Naive thymus-derived CD4-positive, alpha-beta T cell (primary cell): ENCODE results near the gene PPT2. TPM values are rescaled to one million over a fixed set of nuclear protein-coding genes. Genes with fewer than 3 reads are reported as not detected.
"Not testable (repeated sequence)": the region's sequence is repeated elsewhere in the genome, so short reads cannot be mapped to it uniquely, and the experiment has no call there.

Experiments
- ATAC-seq: fragments of 150-1000 bp; cut with Tn5 transposase; 2 replicates; pipeline ENCODE4 v1.10.0; 2021; ENCODE audit warnings: mild to moderate bottlenecking, moderate library complexity
- CTCF ChIA-PET: fragments of 350-600 bp; sonication (Branson Sonifier 250); formaldehyde crosslinking; loops from one replicate; lab custom pipeline; 2021; ENCODE audit warnings: antibody characterized with exemption; lab: Charles Lee
- POLR2A ChIA-PET: fragments of 350-600 bp; sonication (Branson Sonifier 250); formaldehyde crosslinking; loops from one replicate; lab custom pipeline; 2021; ENCODE audit warnings: antibody characterized with exemption, inconsistent platforms; lab: Charles Lee
- DNase-seq, 9 donors: peaks; one replicate each; pipeline versions ENCODE4 v3.0.0 to v3.0.0-alpha.2; 2020 to 2022; ENCODE audit warnings: mixed read lengths in 1 of 9
- H3K27ac ChIP-seq: one replicate; pipeline ENCODE4 v1.7.0; 2013; ENCODE audit warnings: mild to moderate bottlenecking, low read depth, low read length, moderate library complexity
- H3K27me3 ChIP-seq, 2 donors: one replicate each; pipeline ENCODE4 v1.7.0; 2013; ENCODE audit warnings: low read length in 2 of 2, mild to moderate bottlenecking in 2 of 2, moderate library complexity in 2 of 2; ENCODE audit not compliant: control insufficient read depth in 2 of 2, insufficient read depth in 2 of 2
- H3K36me3 ChIP-seq, 3 experiments: 1 replicate in 2 of 3; 2 replicates in 1 of 3; pipeline ENCODE4 v1.7.0; 2013; ENCODE audit warnings: low read length in 3 of 3, mild to moderate bottlenecking in 3 of 3, moderate library complexity in 1 of 3; ENCODE audit not compliant: insufficient read depth in 3 of 3, control insufficient read depth in 2 of 3
- H3K4me1 ChIP-seq, 2 donors: one replicate each; pipeline ENCODE4 v1.7.0; 2013; ENCODE audit warnings: low read length in 2 of 2, mild to moderate bottlenecking in 2 of 2, moderate library complexity in 1 of 2; ENCODE audit not compliant: control insufficient read depth in 2 of 2, insufficient read depth in 2 of 2
- H3K4me3 ChIP-seq: 2 replicates; pipeline ENCODE4 v1.7.0; 2013; ENCODE audit warnings: mild to moderate bottlenecking, low read length
- H3K9me3 ChIP-seq, 3 experiments: 1 replicate in 2 of 3; 2 replicates in 1 of 3; pipeline ENCODE4 v1.7.0; 2013; ENCODE audit warnings: low read length in 3 of 3; ENCODE audit not compliant: control insufficient read depth in 2 of 3
- H3K27ac Mint-ChIP-seq, 9 donors: one replicate each; pipeline ENCODE4 v1.8.0; 2020 to 2022; ENCODE audit warnings: mixed read lengths in 9 of 9, mild to moderate bottlenecking in 8 of 9, moderate library complexity in 5 of 9, inconsistent platforms in 2 of 9
- H3K27me3 Mint-ChIP-seq, 5 donors: one replicate each; pipeline ENCODE4 v1.8.0; 2021 to 2022; ENCODE audit warnings: mixed read lengths in 5 of 5, mild to moderate bottlenecking in 1 of 5
- H3K36me3 Mint-ChIP-seq, 5 donors: one replicate each; pipeline ENCODE4 v1.8.0; 2020 to 2022; ENCODE audit warnings: mixed read lengths in 5 of 5, mild to moderate bottlenecking in 3 of 5, inconsistent platforms in 1 of 5
- H3K4me1 Mint-ChIP-seq, 7 donors: one replicate each; pipeline ENCODE4 v1.8.0; 2020 to 2022; ENCODE audit warnings: mixed read lengths in 7 of 7, mild to moderate bottlenecking in 3 of 7, inconsistent platforms in 1 of 7
- H3K4me3 Mint-ChIP-seq, 10 donors: one replicate each; pipeline ENCODE4 v1.8.0; 2020 to 2022; ENCODE audit warnings: mild to moderate bottlenecking in 10 of 10, mixed read lengths in 10 of 10, moderate library complexity in 6 of 10, inconsistent platforms in 2 of 10
- H3K9me3 Mint-ChIP-seq, 11 donors: one replicate each; pipeline ENCODE4 v1.8.0; 2020 to 2022; ENCODE audit warnings: mixed read lengths in 11 of 11, mild to moderate bottlenecking in 4 of 11, inconsistent platforms in 1 of 11, moderate library complexity in 1 of 11
- intact Hi-C, 2 donors: fragments of 100-400 bp; cut with micrococcal nuclease; formaldehyde crosslinking; loops; one replicate each; pipeline ENCODE4 v1.15.1; 2023
- polyA plus RNA-seq, 2 donors: library from polyadenylated mRNA; unstranded; fragments of 300-500 nt; fragmentation: Illumina TruSeq; gene quantifications; one replicate each; pipeline ENCODE4 v1.2.3, GENCODE V29; 2021
- total RNA-seq, 6 experiments: library from RNA in 5 of 6; stranded (reverse) in 5 of 6; gene quantifications; 1 replicate in 5 of 6; 2 replicates in 1 of 6; pipeline ENCODE4 v1.2.3 and lab custom pipeline; 2021 to 2026

PPT2 gene
- total and polyA plus RNA-seq, 7 experiments from 2014 or later, result 11.8 to 21.9 (median 15.7) TPM

DNA sequence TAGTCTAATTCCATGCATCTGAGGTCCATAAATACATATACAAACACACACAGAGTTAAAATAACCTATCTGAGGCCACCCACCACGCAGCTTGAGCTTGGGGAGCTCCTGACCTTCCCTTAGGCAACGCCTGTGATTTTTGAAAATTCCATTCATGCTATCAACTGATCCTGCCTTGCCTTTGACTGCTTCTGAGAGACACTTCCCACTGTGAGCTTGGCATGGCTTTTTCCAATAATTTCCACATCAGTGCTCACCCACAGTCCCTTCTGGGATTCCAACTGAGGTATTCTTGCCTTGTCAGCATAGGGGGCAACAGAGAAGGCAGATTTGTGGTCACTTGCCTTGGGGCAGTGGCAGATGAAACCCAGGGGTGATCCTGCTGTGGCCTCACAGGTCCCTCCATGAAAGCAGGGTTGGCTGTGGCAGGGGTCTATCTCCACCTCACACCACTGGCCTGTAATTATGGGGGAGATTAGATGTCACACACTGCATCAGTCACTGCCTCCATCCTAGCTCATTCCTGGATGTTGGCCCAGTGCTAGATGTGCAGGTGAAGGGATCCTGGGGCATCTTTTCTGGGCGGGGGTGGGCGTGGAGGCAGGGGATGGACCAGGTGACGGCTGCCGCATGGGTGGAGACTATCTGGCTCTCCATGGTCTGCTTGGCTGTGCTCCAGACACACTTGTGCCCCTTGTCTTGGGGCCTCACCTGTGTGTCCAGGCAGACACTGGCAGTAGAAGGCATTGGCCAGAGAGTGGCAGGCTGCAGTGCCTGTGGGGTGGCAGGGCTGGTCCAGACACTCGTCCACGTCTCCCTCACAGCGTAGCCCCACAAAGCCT, 49.7 kb downstream of the PPT2 start:
- Histone ChIP-seq H3K36me3 (no peaks in the 10 kb centered on the region), H3K27me3 (no peaks in the 10 kb centered on the region), H3K4me1 (no peaks in the 10 kb centered on the region), H3K27ac (no peak overlapping the region), H3K4me3 (no peak overlapping the region), H3K9me3 (no peaks in the 10 kb centered on the region)
- Mint-ChIP-seq H3K4me1 (peaks cover 0 to 5% (median 0%) of the 10 kb centered on the region in 7 donors), H3K27me3 (peaks cover 0 to 22% (median 0%) of the 10 kb centered on the region in 5 donors), H3K4me3 (no peak overlapping the region), H3K9me3 (peaks cover 0 to 1% (median 0%) of the 10 kb centered on the region in 11 donors), H3K36me3 (no peaks in the 10 kb centered on the region), H3K27ac (peak overlapping the region in 1 of 9 donors; percentile 62)
- intact Hi-C loops, result no loop called here
- POLR2A ChIA-PET, result interaction anchor here (2.1 kb wide), 1 partner anchor 8 kb away, joined by 8 read pairs; no protein-coding TSS in a partner anchor
- CTCF ChIA-PET, result no interaction called here
- DNase-seq (no peak), ATAC-seq (no peak)

GRCh38 chr6:32204268-32204715, 50.4 kb downstream of the PPT2 start:
- peaks cover 0 to 1% (median 0%) of the 10 kb centered on the region in 11 donors for H3K9me3 Mint-ChIP-seq
- intact Hi-C loops, result no loop called here
- Histone ChIP-seq H3K27ac (no peak overlapping the region), H3K9me3 (no peaks in the 10 kb centered on the region), H3K4me1 (no peaks in the 10 kb centered on the region), H3K27me3 (no peaks in the 10 kb centered on the region), H3K4me3 (no peak overlapping the region), H3K36me3 (no peaks in the 10 kb centered on the region)
- no peak overlapping the region for H3K27ac Mint-ChIP-seq
- ChIA-PET POLR2A (interaction anchor here (2.1 kb wide), 1 partner anchor 8 kb away, joined by 8 read pairs; no protein-coding TSS in a partner anchor), CTCF (no interaction called here)
- ATAC-seq, result no peak
- peaks cover 0 to 5% (median 0%) of the 10 kb centered on the region in 7 donors for H3K4me1 Mint-ChIP-seq
- H3K36me3 Mint-ChIP-seq, result no peaks in the 10 kb centered on the region
- H3K4me3 Mint-ChIP-seq, result no peak overlapping the region
- H3K27me3 Mint-ChIP-seq, result peaks cover 0 to 25% (median 0%) of the 10 kb centered on the region in 5 donors
- no peak for DNase-seq

GRCh38 chr6:32208996-32209395, 55.1 kb downstream of the PPT2 start:
- Mint-ChIP-seq H3K27ac (peak overlapping the region in 1 of 9 donors; percentile 23), H3K36me3 (no peaks in the 10 kb centered on the region), H3K9me3 (peaks cover 0 to 1% (median 0%) of the 10 kb centered on the region in 11 donors), H3K4me1 (peaks cover 0 to 5% (median 0%) of the 10 kb centered on the region in 7 donors), H3K27me3 (peaks cover 0 to 24% (median 0%) of the 10 kb centered on the region in 5 donors), H3K4me3 (no peak overlapping the region)
- no peaks in the 10 kb centered on the region for H3K36me3 ChIP-seq
- CTCF ChIA-PET, result no interaction called here
- H3K4me3 ChIP-seq, result no peak overlapping the region
- no peak overlapping the region for H3K27ac ChIP-seq
- H3K4me1 ChIP-seq, result no peaks in the 10 kb centered on the region
- H3K27me3 ChIP-seq, result no peaks in the 10 kb centered on the region
- no peak for DNase-seq
- POLR2A ChIA-PET, result no interaction called here
- intact Hi-C loops, result no loop called here
- no peak for ATAC-seq
- H3K9me3 ChIP-seq, result no peaks in the 10 kb centered on the region

DNA sequence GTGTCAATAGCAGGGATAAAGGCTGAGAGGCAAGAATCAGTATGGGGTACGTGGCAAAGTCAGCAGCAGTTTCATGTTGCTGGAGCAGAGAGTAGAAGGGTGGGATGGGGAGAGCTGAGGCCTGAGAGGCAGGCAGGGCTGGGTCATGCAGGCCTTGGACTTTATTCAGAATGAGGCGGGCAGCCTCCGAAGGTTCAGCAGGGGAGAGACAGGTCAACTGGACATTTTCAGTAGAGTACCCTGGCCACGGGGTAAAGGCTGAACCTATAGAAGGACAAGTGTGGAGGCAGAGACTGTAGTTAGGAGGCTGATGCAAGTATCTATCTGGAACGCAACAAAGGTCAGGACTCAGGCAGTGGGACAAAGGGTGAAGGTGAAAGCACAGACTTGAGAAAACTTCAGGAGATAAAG, 56.3 kb downstream of the PPT2 start:
- POLR2A ChIA-PET, result no interaction called here
- peak overlapping the region in 3 of 9 donors; percentile 51 to 84 (median 83) for H3K27ac Mint-ChIP-seq

GRCh38 chr6:32211432-32211831, 57.5 kb downstream of the PPT2 start:
- H3K4me1 Mint-ChIP-seq, H3K9me3 ChIP-seq, H3K27me3 ChIP-seq, H3K27ac ChIP-seq, H3K4me3 ChIP-seq, H3K4me1 ChIP-seq, H3K36me3 ChIP-seq, H3K36me3 Mint-ChIP-seq, ATAC-seq, H3K9me3 Mint-ChIP-seq, H3K4me3 Mint-ChIP-seq, intact Hi-C loops, H3K27ac Mint-ChIP-seq, DNase-seq: not testable (repeated sequence)
- ChIA-PET CTCF (interaction anchor here (0.6 kb wide), 1 partner anchor 738 kb away, joined by 3 read pairs; no protein-coding TSS in a partner anchor), POLR2A (interaction anchor here (1.3 kb wide), 1 partner anchor 20 kb away, joined by 5 read pairs; no protein-coding TSS in a partner anchor)
- peaks cover 0 to 13% (median 0%) of the 10 kb centered on the region in 5 donors for H3K27me3 Mint-ChIP-seq

More for the DNA sequence above, 56.3 kb downstream of the PPT2 start:
- Histone ChIP-seq H3K27me3 (no peaks in the 10 kb centered on the region), H3K27ac (no peak overlapping the region), H3K36me3 (no peaks in the 10 kb centered on the region), H3K4me3 (no peak overlapping the region), H3K9me3 (no peaks in the 10 kb centered on the region), H3K4me1 (no peaks in the 10 kb centered on the region)
- peaks cover 0 to 15% (median 0%) of the 10 kb centered on the region in 5 donors for H3K27me3 Mint-ChIP-seq
- DNase-seq (no peak), ATAC-seq (no peak)
- H3K36me3 Mint-ChIP-seq, result no peaks in the 10 kb centered on the region
- H3K4me3 Mint-ChIP-seq, result no peak overlapping the region
- intact Hi-C loops, result no loop called here
- H3K4me1 Mint-ChIP-seq, result peaks cover 0 to 2% (median 0%) of the 10 kb centered on the region in 7 donors
- CTCF ChIA-PET, result no interaction called here
- no peaks in the 10 kb centered on the region for H3K9me3 Mint-ChIP-seq

DNA sequence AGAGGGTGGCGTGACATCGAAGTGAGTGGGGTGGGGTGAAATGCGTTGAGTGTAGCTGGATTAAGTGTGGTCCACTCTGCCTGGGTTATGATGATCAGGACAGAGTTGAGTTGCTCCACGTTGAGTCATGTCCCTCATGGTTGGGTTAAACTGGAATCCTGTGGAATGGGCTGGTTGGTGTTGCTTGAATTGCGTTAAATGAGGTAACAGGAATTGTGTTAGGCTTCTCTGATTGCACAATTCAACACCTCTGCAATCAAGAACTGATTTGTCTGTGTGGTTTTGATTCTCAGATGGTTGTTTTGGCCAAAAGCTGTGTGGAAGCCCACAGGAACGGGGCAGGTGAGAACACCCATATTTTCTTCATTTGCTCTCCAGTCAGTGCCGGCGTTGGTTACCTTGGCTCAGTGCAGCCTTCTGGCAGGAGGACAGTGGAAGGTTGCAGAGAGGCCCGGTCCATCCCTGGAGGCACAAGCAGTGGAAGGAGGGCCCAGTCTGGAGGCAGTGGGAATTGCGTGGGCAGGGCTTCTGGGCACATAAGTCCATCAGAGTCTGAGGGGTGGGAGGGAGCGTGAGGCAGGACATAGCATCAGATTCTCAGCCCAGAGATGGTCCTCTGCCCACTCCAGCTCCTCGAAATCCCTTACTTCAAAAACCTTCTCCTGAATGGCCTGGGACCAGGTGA, 58.3 kb downstream of the PPT2 start:
- ATAC-seq, result no peak
- H3K9me3 ChIP-seq, result no peaks in the 10 kb centered on the region
- ChIA-PET CTCF (no interaction called here), POLR2A (interaction anchor here (1.3 to 1.4 kb wide), 2 partner anchors 20 to 21 kb away, joined by 4 to 5 read pairs; partner anchors contain the start of gene GPSM3)
- DNase-seq, result no peak
- H3K27ac ChIP-seq, result no peak overlapping the region
- Mint-ChIP-seq H3K4me3 (no peak overlapping the region), H3K27me3 (peaks cover 0 to 10% (median 0%) of the 10 kb centered on the region in 5 donors), H3K36me3 (no peaks in the 10 kb centered on the region), H3K27ac (peak overlapping the region in 4 of 9 donors; percentile 8 to 84 (median 49)), H3K4me1 (peaks cover 0 to 2% (median 0%) of the 10 kb centered on the region in 7 donors), H3K9me3 (no peaks in the 10 kb centered on the region)
- no peaks in the 10 kb centered on the region for H3K27me3 ChIP-seq
- H3K4me1 ChIP-seq, result no peaks in the 10 kb centered on the region
- no peak overlapping the region for H3K4me3 ChIP-seq
- intact Hi-C loops, result no loop called here
- no peaks in the 10 kb centered on the region for H3K36me3 ChIP-seq
